A673 (cell line): ENCODE data around the gene SLC12A7. TPM values are rescaled to one million over a fixed set of nuclear protein-coding genes. Genes with fewer than 3 reads are reported as not detected.

Experiments used
- BruUV-seq: library from RNA; stranded (reverse); fragments of 400-500 nt; replicated peaks from 2 replicates; lab custom pipeline; 2021; lab: Mats Ljungman, UMichigan
- CTCF ChIA-PET: fragments of 300-600 bp; sonication (Branson Sonifier 250); formaldehyde crosslinking; loops from one replicate; lab custom pipeline; 2022; ENCODE audit warnings: antibody characterized with exemption; lab: Charles Lee
- POLR2A ChIA-PET: fragments of 300-600 bp; sonication (Branson Sonifier 250); formaldehyde crosslinking; loops from one replicate; lab custom pipeline; 2022; ENCODE audit warnings: antibody characterized with exemption; ENCODE audit not compliant: low non-redundant PET; lab: Charles Lee
- DNase-seq: peaks from one replicate; pipeline ENCODE4 v3.0.0-alpha.2; 2015; ENCODE audit warnings: low spot score
- H3K27ac ChIP-seq: fragments of 200-600 bp; sonication (generic); 2 replicates; pipeline ENCODE4 v1.5.1; 2016; ENCODE audit warnings: mixed run types, low read depth, mild to moderate bottlenecking, mixed read lengths, antibody characterized with exemption, low read length; ENCODE audit not compliant: poor library complexity, severe bottlenecking
- H3K27me3 ChIP-seq: fragments of 200-600 bp; sonication (generic); replicated peaks from 2 replicates; pipeline ENCODE4 v1.6.1; 2017; ENCODE audit warnings: mixed run types, low read depth, mild to moderate bottlenecking, mixed read lengths, antibody characterized with exemption, low read length; ENCODE audit not compliant: insufficient read depth, poor library complexity
- H3K36me3 ChIP-seq: fragments of 200-600 bp; sonication (generic); 2 replicates; pipeline ENCODE4 v1.6.1; 2016; ENCODE audit warnings: mixed run types, mild to moderate bottlenecking, mixed read lengths, antibody characterized with exemption, low read length; ENCODE audit not compliant: insufficient read depth, poor library complexity, severe bottlenecking
- H3K4me1 ChIP-seq: fragments of 200-600 bp; sonication (generic); 2 replicates; pipeline ENCODE4 v1.6.1; 2017; ENCODE audit warnings: mixed run types, mild to moderate bottlenecking, mixed read lengths, antibody characterized with exemption, low read length; ENCODE audit not compliant: insufficient read depth, poor library complexity, severe bottlenecking
- H3K4me3 ChIP-seq: fragments of 200-600 bp; sonication (generic); 2 replicates; pipeline ENCODE4 v1.5.1; 2016; ENCODE audit warnings: low read depth, mixed run types, mild to moderate bottlenecking, mixed read lengths, low read length; ENCODE audit not compliant: poor library complexity, severe bottlenecking
- H3K9me3 ChIP-seq: fragments of 200-600 bp; sonication (generic); 2 replicates; pipeline ENCODE4 v1.6.1; 2016; ENCODE audit warnings: mixed run types, low read depth, mild to moderate bottlenecking, mixed read lengths, antibody characterized with exemption, low read length; ENCODE audit not compliant: poor library complexity, severe bottlenecking
- EZH2 ChIP-seq: fragments of 200-600 bp; sonication (generic); IDR thresholded peaks from 2 replicates; pipeline ENCODE4 v1.6.1; 2017; ENCODE audit warnings: borderline replicate concordance, low read depth, mild to moderate bottlenecking, mixed read lengths, antibody characterized with exemption, low read length; ENCODE audit not compliant: poor library complexity, severe bottlenecking
- intact Hi-C: fragments of 100-400 bp; cut with micrococcal nuclease; formaldehyde crosslinking; loops from one replicate; pipeline ENCODE4 v1.10.0; 2022; ENCODE audit not compliant: unreplicated experiment
- total RNA-seq: library from RNA; stranded (reverse); gene quantifications from 2 replicates; pipeline ENCODE4 v1.2.3, GENCODE V29; 2021
- TF ChIP-seq, protein P1 (sequence below): fragments of 300-800, 200-600 bp; sonication (generic); conservative IDR thresholded peaks from 2 replicates; pipeline ENCODE4 v1.5.1; 2017; ENCODE audit warnings: low read depth, mild to moderate bottlenecking, antibody characterized with exemption, low read length, moderate library complexity, mixed read lengths

The SLC12A7 gene
- total RNA-seq, 1 experiment from 2014 or later = 45.2 TPM

DNA sequence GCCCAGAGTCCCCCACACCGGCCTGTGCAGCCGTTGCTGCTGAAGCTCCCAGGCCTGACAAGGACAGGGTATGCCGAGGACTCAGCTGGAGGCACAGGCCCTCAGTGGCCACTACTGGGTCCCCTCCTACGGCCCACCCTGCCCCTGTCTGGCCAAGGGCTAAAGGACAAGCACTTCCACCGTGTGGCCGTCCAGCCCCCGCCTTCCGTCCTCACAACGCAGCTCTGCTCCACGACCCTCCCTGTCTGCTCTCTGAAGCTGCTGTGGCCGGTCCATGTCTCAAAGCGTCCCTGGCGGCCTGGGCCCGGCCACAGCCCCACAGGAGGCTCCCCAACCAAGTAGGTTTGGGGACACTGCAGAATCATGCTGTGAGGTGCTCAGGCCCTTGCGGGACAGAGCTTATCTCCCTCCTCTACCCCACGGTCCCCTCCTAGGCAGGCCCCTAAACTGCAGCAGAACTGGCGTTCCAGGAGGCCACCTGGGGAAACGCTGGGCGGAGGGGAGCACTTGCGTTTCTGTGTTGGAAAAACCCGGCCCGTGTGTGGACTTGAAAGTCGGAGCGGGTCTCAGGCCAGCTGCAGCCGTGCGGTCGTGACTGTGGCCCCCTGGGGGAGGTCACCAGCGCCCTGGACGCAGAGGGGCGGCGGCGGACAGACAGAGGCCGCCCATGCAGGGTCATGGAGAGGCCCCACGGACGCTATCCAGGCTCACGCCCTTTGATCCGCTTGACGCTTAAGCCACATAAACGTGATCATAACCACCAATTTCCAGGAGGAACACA lies 57.7 kb downstream of the SLC12A7 start:
- no TSS peak for BruUV-seq
- DNase-seq = no peak
- Histone ChIP-seq H3K4me3 (no peak overlapping the region), H3K27me3 (no peaks in the 10 kb centered on the region), H3K27ac (no peak overlapping the region), H3K4me1 (no peaks in the 10 kb centered on the region), H3K9me3 (no peaks in the 10 kb centered on the region), H3K36me3 (no peaks in the 10 kb centered on the region)
- no peak for TF ChIP-seq EZH2
- TF ChIP-seq, protein P1, sequence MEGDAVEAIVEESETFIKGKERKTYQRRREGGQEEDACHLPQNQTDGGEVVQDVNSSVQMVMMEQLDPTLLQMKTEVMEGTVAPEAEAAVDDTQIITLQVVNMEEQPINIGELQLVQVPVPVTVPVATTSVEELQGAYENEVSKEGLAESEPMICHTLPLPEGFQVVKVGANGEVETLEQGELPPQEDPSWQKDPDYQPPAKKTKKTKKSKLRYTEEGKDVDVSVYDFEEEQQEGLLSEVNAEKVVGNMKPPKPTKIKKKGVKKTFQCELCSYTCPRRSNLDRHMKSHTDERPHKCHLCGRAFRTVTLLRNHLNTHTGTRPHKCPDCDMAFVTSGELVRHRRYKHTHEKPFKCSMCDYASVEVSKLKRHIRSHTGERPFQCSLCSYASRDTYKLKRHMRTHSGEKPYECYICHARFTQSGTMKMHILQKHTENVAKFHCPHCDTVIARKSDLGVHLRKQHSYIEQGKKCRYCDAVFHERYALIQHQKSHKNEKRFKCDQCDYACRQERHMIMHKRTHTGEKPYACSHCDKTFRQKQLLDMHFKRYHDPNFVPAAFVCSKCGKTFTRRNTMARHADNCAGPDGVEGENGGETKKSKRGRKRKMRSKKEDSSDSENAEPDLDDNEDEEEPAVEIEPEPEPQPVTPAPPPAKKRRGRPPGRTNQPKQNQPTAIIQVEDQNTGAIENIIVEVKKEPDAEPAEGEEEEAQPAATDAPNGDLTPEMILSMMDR = no peak
- POLR2A ChIA-PET = no interaction called here
- intact Hi-C loops = no loop called here
- CTCF ChIA-PET = interaction anchor here (1.0 kb wide), 1 partner anchor 86 kb away, joined by 3 read pairs; no protein-coding TSS in a partner anchor

DNA sequence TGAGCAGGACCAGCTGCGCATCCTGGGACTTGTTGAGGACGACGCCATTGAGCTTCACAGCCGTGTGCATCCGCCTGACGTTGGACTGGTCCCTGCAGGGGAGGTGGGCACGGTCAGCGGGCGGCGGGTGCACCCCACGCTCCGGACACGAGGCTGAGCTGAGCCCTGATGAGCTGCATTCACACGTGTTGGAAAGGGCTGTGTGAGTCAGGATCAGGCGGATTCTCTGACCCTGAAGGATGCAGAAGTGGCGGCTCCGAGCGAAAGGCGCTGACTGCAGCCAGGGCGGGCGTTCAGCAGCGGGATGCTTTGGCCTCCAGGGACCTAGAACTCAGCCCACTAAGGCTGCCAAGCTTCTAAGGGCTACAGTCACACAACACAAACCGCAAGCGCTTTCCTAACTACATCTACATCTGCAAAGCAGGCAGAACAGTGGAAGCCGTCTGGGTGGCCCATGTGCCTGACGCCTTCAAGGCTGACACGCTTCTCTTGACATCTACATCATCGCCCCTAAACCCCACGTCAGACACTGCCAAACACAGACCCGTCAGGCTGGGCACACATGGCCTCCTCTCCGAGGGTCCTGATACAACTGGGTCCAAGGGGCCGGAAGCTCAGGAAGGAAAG lies 58.4 kb downstream of the SLC12A7 start:
- no peaks in the 10 kb centered on the region for H3K27me3 ChIP-seq
- intact Hi-C loops = no loop called here
- ChIA-PET POLR2A (no interaction called here), CTCF (interaction anchor here (0.5 to 1.0 kb wide), 3 partner anchors 85 to 114 kb away, joined by 3 to 5 read pairs (median 3); no protein-coding TSS in a partner anchor)
- H3K9me3 ChIP-seq = no peaks in the 10 kb centered on the region
- BruUV-seq = no TSS peak
- H3K4me1 ChIP-seq = no peaks in the 10 kb centered on the region
- H3K36me3 ChIP-seq = no peaks in the 10 kb centered on the region
- no peak overlapping the region for H3K4me3 ChIP-seq
- no peak for DNase-seq
- TF ChIP-seq, protein P1 = no peak
- TF ChIP-seq EZH2 = no peak
- H3K27ac ChIP-seq = no peak overlapping the region

- Histone ChIP-seq H3K9me3 (no peaks in the 10 kb centered on the region), H3K4me1 (no peaks in the 10 kb centered on the region), H3K27me3 (no peaks in the 10 kb centered on the region), H3K4me3 (no peak overlapping the region), H3K36me3 (no peaks in the 10 kb centered on the region), H3K27ac (no peak overlapping the region)
- BruUV-seq = no TSS peak
- DNase-seq = no peak
- TF ChIP-seq, protein P1 = peak; percentile 25; the same call in 1 of the 2 replicates
- TF ChIP-seq EZH2 = no peak
- ChIA-PET POLR2A (no interaction called here), CTCF (interaction anchor here (0.5 to 1.0 kb wide), 3 partner anchors 86 to 115 kb away, joined by 3 to 5 read pairs (median 3); no protein-coding TSS in a partner anchor)
- intact Hi-C loops = no loop called here
Observed at GRCh38 chr5:1052641-1053390, 59.0 kb downstream of the SLC12A7 start.
